Astrocyte (in vitro differentiated cells and primary cell): Measurements from ENCODE around the gene VGLL4. TPM values are rescaled to one million over a fixed set of nuclear protein-coding genes. Genes with fewer than 3 reads are reported as not detected.

Source experiments
- DNase-seq: peaks from one replicate; pipeline ENCODE4 v3.0.0-alpha.2; 2010; ENCODE audit warnings: low read depth
- FAIRE-seq: peaks from 2 replicates; lab custom pipeline; 2011; peaks lifted over from hg19 to GRCh38; lab: Jason Lieb, UNC
- H2AFZ ChIP-seq: 2 replicates; pipeline ENCODE4 v1.6.0; 2012; ENCODE audit warnings: low read depth, low read length, inconsistent platforms
- H3K27ac ChIP-seq: 2 replicates; pipeline ENCODE4 v1.5.1; 2011; ENCODE audit warnings: low read depth, low read length, inconsistent platforms
- H3K27me3 ChIP-seq: 2 replicates; pipeline ENCODE4 v1.6.0; 2011; ENCODE audit warnings: low read length, inconsistent platforms; ENCODE audit not compliant: insufficient read depth
- H3K36me3 ChIP-seq: 2 replicates; pipeline ENCODE4 v1.5.1; 2011; ENCODE audit warnings: low read length, inconsistent platforms; ENCODE audit not compliant: insufficient read depth
- H3K4me1 ChIP-seq: 2 replicates; pipeline ENCODE4 v1.5.1; 2011; ENCODE audit warnings: low read length, inconsistent platforms; ENCODE audit not compliant: insufficient read depth
- H3K4me2 ChIP-seq: 2 replicates; pipeline ENCODE4 v1.6.0; 2012; ENCODE audit warnings: low read length, inconsistent platforms
- H3K4me3 ChIP-seq: 2 replicates; pipeline ENCODE4 v1.5.1; 2011; ENCODE audit warnings: low read depth, mild to moderate bottlenecking, low read length, inconsistent platforms; ENCODE audit not compliant: insufficient read depth
- H3K79me2 ChIP-seq: 2 replicates; pipeline ENCODE4 v1.6.0; 2012; ENCODE audit warnings: mild to moderate bottlenecking, low read length, inconsistent platforms; ENCODE audit not compliant: insufficient read depth
- H3K9ac ChIP-seq: 2 replicates; pipeline ENCODE4 v1.6.0; 2012; ENCODE audit warnings: mild to moderate bottlenecking, low read length, inconsistent platforms
- H3K9me3 ChIP-seq: 2 replicates; pipeline ENCODE4 v1.5.1; 2012; ENCODE audit warnings: low read depth, mild to moderate bottlenecking, low read length, inconsistent platforms; ENCODE audit not compliant: insufficient read depth
- H4K20me1 ChIP-seq: 2 replicates; pipeline ENCODE4 v1.6.0; 2012; ENCODE audit warnings: low read length, inconsistent platforms; ENCODE audit not compliant: insufficient read depth
- H3K27ac Mint-ChIP-seq: one replicate; pipeline ENCODE4 v1.8.0; 2021; ENCODE audit warnings: mild to moderate bottlenecking, mixed read lengths; ENCODE audit not compliant: unreplicated experiment
- H3K27me3 Mint-ChIP-seq: one replicate; pipeline ENCODE4 v1.8.0; 2021; ENCODE audit warnings: low read depth, mixed read lengths; ENCODE audit not compliant: unreplicated experiment
- H3K36me3 Mint-ChIP-seq: one replicate; pipeline ENCODE4 v1.8.0; 2021; ENCODE audit warnings: low read depth, mixed read lengths; ENCODE audit not compliant: unreplicated experiment
- H3K4me1 Mint-ChIP-seq: one replicate; pipeline ENCODE4 v1.8.0; 2021; ENCODE audit warnings: low read depth, mixed read lengths; ENCODE audit not compliant: unreplicated experiment
- H3K4me3 Mint-ChIP-seq: one replicate; pipeline ENCODE4 v1.8.0; 2021; ENCODE audit warnings: mild to moderate bottlenecking, moderate library complexity, mixed read lengths; ENCODE audit not compliant: unreplicated experiment
- H3K9me3 Mint-ChIP-seq: one replicate; pipeline ENCODE4 v1.8.0; 2021; ENCODE audit warnings: mild to moderate bottlenecking, mixed read lengths; ENCODE audit not compliant: unreplicated experiment
- CTCF ChIP-seq: IDR thresholded peaks from 2 replicates; pipeline ENCODE4 v1.5.1; 2011; ENCODE audit warnings: low read depth, mild to moderate bottlenecking, inconsistent platforms, low read length, moderate library complexity; ENCODE audit not compliant: insufficient read depth
- EZH2 ChIP-seq: IDR thresholded peaks from 2 replicates; pipeline ENCODE4 v1.6.1; 2012; ENCODE audit warnings: mild to moderate bottlenecking, low read length, inconsistent platforms; ENCODE audit not compliant: insufficient read depth
- total RNA-seq: library from RNA; stranded (reverse); gene quantifications from 2 replicates; pipeline ENCODE4 v1.2.1, GENCODE V29; 2021

The VGLL4 gene
- total RNA-seq, 1 donor from 2014 or later = 70.3 TPM

DNA sequence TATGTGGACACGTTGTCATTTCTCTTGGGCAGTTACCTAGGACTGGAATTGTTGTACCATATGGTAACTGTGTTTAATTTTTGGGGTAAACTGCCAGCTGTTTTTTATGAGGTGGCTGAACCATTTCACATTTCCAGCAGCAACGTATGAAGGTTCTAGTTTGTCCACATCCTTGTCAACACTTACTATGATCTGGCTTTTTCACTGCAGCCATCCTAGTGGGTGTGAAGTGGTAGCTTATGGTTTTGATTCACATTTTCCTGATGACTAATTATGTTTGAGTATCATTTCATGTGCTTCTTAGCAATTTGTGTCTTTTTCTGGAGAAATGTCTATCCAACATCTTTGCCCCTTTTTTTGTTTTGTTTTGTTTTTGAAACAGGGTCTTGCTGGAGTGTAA lies 96.2 kb downstream of the VGLL4 start:
- no peak overlapping the region for H3K27ac ChIP-seq
- H3K9me3 ChIP-seq = peaks cover 6% of the 10 kb centered on the region
- H2AFZ ChIP-seq = no peak overlapping the region
- TF ChIP-seq CTCF (no peak), EZH2 (no peak)
- no peaks in the 10 kb centered on the region for H3K27me3 ChIP-seq
- no peak overlapping the region for H3K4me2 ChIP-seq
- H3K4me3 Mint-ChIP-seq = no peak overlapping the region
- H3K36me3 Mint-ChIP-seq = peaks cover 9% of the 10 kb centered on the region
- no peak overlapping the region for H3K27ac Mint-ChIP-seq
- DNase-seq (no peak), FAIRE-seq (peak; percentile 64)
- H3K4me1 ChIP-seq = peaks cover 22% of the 10 kb centered on the region
- no peaks in the 10 kb centered on the region for H3K27me3 Mint-ChIP-seq
- peaks cover 20% of the 10 kb centered on the region for H3K4me1 Mint-ChIP-seq
- no peaks in the 10 kb centered on the region for H4K20me1 ChIP-seq
- no peaks in the 10 kb centered on the region for H3K9me3 Mint-ChIP-seq
- no peak overlapping the region for H3K9ac ChIP-seq
- no peaks in the 10 kb centered on the region for H3K36me3 ChIP-seq
- peaks cover 5% of the 10 kb centered on the region for H3K79me2 ChIP-seq
- no peak overlapping the region for H3K4me3 ChIP-seq

DNA sequence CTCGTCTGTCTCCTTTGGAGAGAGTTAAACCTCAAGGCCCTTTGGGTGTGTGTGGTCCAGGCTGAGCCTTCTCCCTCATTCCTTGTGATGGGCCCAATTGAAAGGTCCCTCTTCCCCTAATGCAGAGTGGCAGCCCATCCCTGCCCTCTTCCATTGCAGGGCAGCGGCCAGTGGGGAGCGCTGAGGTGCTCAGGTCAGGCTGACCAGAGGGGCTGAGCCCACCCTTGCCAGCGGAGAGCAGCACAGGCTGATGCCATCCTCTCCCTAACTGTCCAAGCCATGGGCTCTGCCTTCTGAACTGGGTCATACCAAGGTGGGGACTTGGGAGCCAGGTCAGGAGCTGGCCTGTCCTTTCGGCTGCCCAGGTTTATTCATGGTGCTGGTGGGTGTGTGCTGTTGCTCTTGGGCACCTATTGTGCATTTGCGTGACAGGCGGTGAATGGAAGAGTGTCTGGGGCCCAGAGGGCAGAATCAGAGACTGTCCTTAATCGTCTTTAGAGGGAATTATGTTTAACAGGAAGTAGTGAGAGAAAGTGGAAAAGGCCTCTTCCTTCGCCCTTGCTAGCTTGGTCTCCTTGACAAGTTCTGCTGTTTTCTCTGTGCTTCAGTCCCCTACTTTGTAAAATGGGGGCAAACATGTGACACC lies 96.9 kb downstream of the VGLL4 start:
- Mint-ChIP-seq H3K27ac (no peak overlapping the region), H3K4me1 (peaks cover 20% of the 10 kb centered on the region), H3K36me3 (peaks cover 2% of the 10 kb centered on the region), H3K4me3 (no peak overlapping the region), H3K27me3 (no peaks in the 10 kb centered on the region), H3K9me3 (no peaks in the 10 kb centered on the region)
- Histone ChIP-seq H3K4me2 (no peak overlapping the region), H4K20me1 (no peaks in the 10 kb centered on the region), H3K27ac (no peak overlapping the region), H3K9ac (no peak overlapping the region), H3K27me3 (no peaks in the 10 kb centered on the region), H3K9me3 (peaks cover 6% of the 10 kb centered on the region), H3K4me1 (peaks cover 22% of the 10 kb centered on the region), H3K4me3 (no peak overlapping the region), H3K36me3 (no peaks in the 10 kb centered on the region), H2AFZ (no peak overlapping the region), H3K79me2 (peaks cover 5% of the 10 kb centered on the region)
- DNase-seq (no peak), FAIRE-seq (no peak)
- TF ChIP-seq EZH2 (no peak), CTCF (no peak)

- Histone ChIP-seq H4K20me1 (no peaks in the 10 kb centered on the region), H3K27ac (no peak overlapping the region), H3K4me2 (no peak overlapping the region), H3K36me3 (no peaks in the 10 kb centered on the region), H3K4me3 (no peak overlapping the region), H3K9ac (no peak overlapping the region), H2AFZ (no peak overlapping the region), H3K27me3 (no peaks in the 10 kb centered on the region), H3K79me2 (peaks cover 5% of the 10 kb centered on the region), H3K9me3 (peaks cover 6% of the 10 kb centered on the region), H3K4me1 (peaks cover 22% of the 10 kb centered on the region)
- Mint-ChIP-seq H3K27ac (no peak overlapping the region), H3K4me3 (no peak overlapping the region), H3K4me1 (peaks cover 20% of the 10 kb centered on the region), H3K9me3 (no peaks in the 10 kb centered on the region), H3K36me3 (peaks cover 6% of the 10 kb centered on the region), H3K27me3 (no peaks in the 10 kb centered on the region)
- no peak for FAIRE-seq
- no peak for DNase-seq
- no peak for TF ChIP-seq CTCF
- no peak for TF ChIP-seq EZH2
These were observed 98.4 kb downstream of the VGLL4 start for GRCh38 chr3:11545186-11545851.
